HG02973 (cell line): ENCODE data around the gene D2HGDH.
"Not testable (repeated sequence)": the region's sequence is repeated elsewhere in the genome, so short reads cannot be mapped to it uniquely, and the experiment has no call there.

Source experiments
- ATAC-seq: cut with Tn5 transposase; IDR thresholded peaks from one replicate; pipeline ENCODE4 v1.9.1; 2021; ENCODE audit warnings: moderate library complexity; ENCODE audit not compliant: unreplicated experiment

Gene D2HGDH

GRCh38 chr2:241817126-241817820, 82.8 kb downstream of the D2HGDH start:
- no peak for ATAC-seq

GRCh38 chr2:241817821-241818215, 83.4 kb downstream of the D2HGDH start:
- not testable (repeated sequence) for ATAC-seq
